H9 (cell line): ENCODE data around the gene REEP1. TPM values are rescaled to one million over a fixed set of nuclear protein-coding genes. Genes with fewer than 3 reads are reported as not detected.

ENCODE experiments used
- DNase-seq: peaks from one replicate; pipeline ENCODE4 v3.0.0-alpha.2; 2017
- H2AFZ ChIP-seq: one replicate; pipeline ENCODE4 v1.6.1; 2013; ENCODE audit warnings: mild to moderate bottlenecking, low read length, control low read depth, moderate library complexity
- H2AK5ac ChIP-seq: 2 replicates; pipeline ENCODE4 v1.6.1; 2013; ENCODE audit warnings: low read length, control low read depth, mixed read lengths; ENCODE audit not compliant: insufficient read length
- H2BK120ac ChIP-seq: one replicate; pipeline ENCODE4 v1.6.1; 2013; ENCODE audit warnings: low read depth, mild to moderate bottlenecking, low read length, control low read depth, inconsistent platforms; ENCODE audit not compliant: poor library complexity, severe bottlenecking
- H2BK12ac ChIP-seq: 2 replicates; pipeline ENCODE4 v1.6.1; 2013; ENCODE audit warnings: low read length, control low read depth, mixed read lengths, low read depth; ENCODE audit not compliant: insufficient read length
- H2BK15ac ChIP-seq: 2 replicates; pipeline ENCODE4 v1.6.1; 2013; ENCODE audit warnings: low read depth, low read length, control low read depth
- H2BK20ac ChIP-seq: one replicate; pipeline ENCODE4 v1.6.1; 2013; ENCODE audit warnings: low read depth, mild to moderate bottlenecking, low read length, control low read depth, inconsistent platforms; ENCODE audit not compliant: poor library complexity, severe bottlenecking
- H2BK5ac ChIP-seq: 2 replicates; pipeline ENCODE4 v1.6.1; 2013; ENCODE audit warnings: low read length, control low read depth, mixed read lengths; ENCODE audit not compliant: insufficient read length
- H3K14ac ChIP-seq: 2 replicates; pipeline ENCODE4 v1.6.1; 2013; ENCODE audit warnings: low read length, control low read depth; ENCODE audit not compliant: insufficient read depth
- H3K18ac ChIP-seq: 2 replicates; pipeline ENCODE4 v1.6.1; 2013; ENCODE audit warnings: low read depth, mild to moderate bottlenecking, mixed read lengths, low read length, control low read depth; ENCODE audit not compliant: insufficient read length
- H3K23ac ChIP-seq: 2 replicates; pipeline ENCODE4 v1.6.1; 2013; ENCODE audit warnings: low read length, control low read depth, mixed read lengths, low read depth; ENCODE audit not compliant: insufficient read length
- H3K23me2 ChIP-seq: 2 replicates; pipeline ENCODE4 v1.6.1; 2013; ENCODE audit warnings: low read depth, mild to moderate bottlenecking, mixed read lengths, low read length, control low read depth; ENCODE audit not compliant: insufficient read length, poor library complexity, severe bottlenecking
- H3K27ac ChIP-seq: 2 replicates; pipeline ENCODE4 v1.5.1; 2013; ENCODE audit warnings: low read length, control low read depth, mixed read lengths, low read depth; ENCODE audit not compliant: insufficient read length
- H3K27me3 ChIP-seq: 2 replicates; pipeline ENCODE4 v1.6.1; 2013; ENCODE audit warnings: low read length, control low read depth, inconsistent platforms; ENCODE audit not compliant: insufficient read depth
- H3K4ac ChIP-seq: 2 replicates; pipeline ENCODE4 v1.6.1; 2013; ENCODE audit warnings: low read depth, mild to moderate bottlenecking, control low read depth, inconsistent platforms, low read length, moderate library complexity
- H3K4me1 ChIP-seq: 2 replicates; pipeline ENCODE4 v1.6.1; 2013; ENCODE audit warnings: low read length, control low read depth, inconsistent platforms; ENCODE audit not compliant: insufficient read depth
- H3K4me2 ChIP-seq: 2 replicates; pipeline ENCODE4 v1.6.1; 2013; ENCODE audit warnings: low read length, control low read depth, mixed read lengths; ENCODE audit not compliant: insufficient read length, insufficient read depth
- H3K56ac ChIP-seq: 2 replicates; pipeline ENCODE4 v1.6.1; 2013; ENCODE audit warnings: low read depth, mild to moderate bottlenecking, mixed read lengths, low read length, control low read depth; ENCODE audit not compliant: insufficient read length
- H3K79me1 ChIP-seq: 2 replicates; pipeline ENCODE4 v1.6.1; 2013; ENCODE audit warnings: low read depth, mild to moderate bottlenecking, moderate library complexity, low read length, control low read depth, inconsistent platforms; ENCODE audit not compliant: insufficient read depth, poor library complexity, severe bottlenecking
- H3K79me2 ChIP-seq: 2 replicates; pipeline ENCODE4 v1.6.1; 2013; ENCODE audit warnings: low read length, control low read depth, inconsistent platforms; ENCODE audit not compliant: insufficient read depth
- H3K9ac ChIP-seq: 2 replicates; pipeline ENCODE4 v1.6.1; 2013; ENCODE audit warnings: low read length, control low read depth, mixed read lengths; ENCODE audit not compliant: insufficient read length; ENCODE audit errors: extremely low read depth
- H3K9me3 ChIP-seq: one replicate; pipeline ENCODE4 v1.6.1; 2013; ENCODE audit warnings: low read depth, low read length, inconsistent platforms; ENCODE audit not compliant: control insufficient read depth
- H3T11ph ChIP-seq: one replicate; pipeline ENCODE4 v1.6.1; 2013; ENCODE audit warnings: mild to moderate bottlenecking, low read length, control low read depth, inconsistent platforms
- H4K20me1 ChIP-seq: one replicate; pipeline ENCODE4 v1.6.1; 2013; ENCODE audit not compliant: control insufficient read depth, insufficient read length, insufficient read depth
- H4K5ac ChIP-seq: 2 replicates; pipeline ENCODE4 v1.6.1; 2013; ENCODE audit warnings: low read depth, mild to moderate bottlenecking, mixed read lengths, low read length, control low read depth; ENCODE audit not compliant: insufficient read length
- H4K8ac ChIP-seq: replicated peaks from 2 replicates; pipeline ENCODE4 v1.6.1; 2013; ENCODE audit warnings: low read length, control low read depth, mixed read lengths, low read depth; ENCODE audit not compliant: insufficient read length
- H4K91ac ChIP-seq: 2 replicates; pipeline ENCODE4 v1.6.1; 2013; ENCODE audit warnings: low read depth, mild to moderate bottlenecking, moderate library complexity, mixed read lengths, low read length, control low read depth; ENCODE audit not compliant: insufficient read length
- H3K27ac Mint-ChIP-seq, 3 experiments: 2 replicates in 2 of 3; 3 replicates in 1 of 3; pipeline ENCODE4 v1.8.0; 2020 to 2021; ENCODE audit warnings: mixed read lengths in 3 of 3, mild to moderate bottlenecking in 1 of 3, moderate library complexity in 1 of 3
- H3K27me3 Mint-ChIP-seq: 2 replicates; pipeline ENCODE4 v1.8.0; 2021; ENCODE audit warnings: low read depth, mild to moderate bottlenecking, moderate library complexity, mixed read lengths
- H3K36me3 Mint-ChIP-seq, 3 experiments: 2 replicates in 2 of 3; 3 replicates in 1 of 3; pipeline ENCODE4 v1.8.0; 2020 to 2021; ENCODE audit warnings: low read depth in 3 of 3, mixed read lengths in 3 of 3; ENCODE audit not compliant: insufficient read depth in 1 of 3
- H3K4me1 Mint-ChIP-seq, 2 experiments: 2 replicates each; pipeline ENCODE4 v1.8.0; 2020; ENCODE audit warnings: mixed read lengths in 2 of 2
- H3K4me3 Mint-ChIP-seq, 2 experiments: 2 replicates in 1 of 2; 3 replicates in 1 of 2; pipeline ENCODE4 v1.8.0; 2020 to 2021; ENCODE audit warnings: mild to moderate bottlenecking in 2 of 2, mixed read lengths in 2 of 2, moderate library complexity in 1 of 2
- H3K9me3 Mint-ChIP-seq, 2 experiments: 2 replicates in 1 of 2; 3 replicates in 1 of 2; pipeline ENCODE4 v1.8.0; 2020; ENCODE audit warnings: mild to moderate bottlenecking in 2 of 2, mixed read lengths in 2 of 2, moderate library complexity in 1 of 2
- WGBS: extraction: QIAGEN DNeasy Blood & Tissue Kit; methylation state at CpG from one replicate; pipeline ENCODE4 v1.1.7; 2013; ENCODE audit warnings: missing lambda C conversion rate, low lambda C conversion rate, mixed read lengths; ENCODE audit not compliant: insufficient read length; ENCODE audit errors: extremely low coverage; 5-methylcytosine and 5-hydroxymethylcytosine counted together
- total RNA-seq: library from RNA; stranded (reverse); gene quantifications from 2 replicates; pipeline ENCODE4 v1.2.1, GENCODE V29; 2021
- TF ChIP-seq, protein P1 (sequence below): fragments of 200-600 bp; sonication (generic); conservative IDR thresholded peaks from 3 replicates; pipeline ENCODE4 v1.8.0; 2021; ENCODE audit warnings: antibody characterized with exemption, mild to moderate bottlenecking

REEP1 gene
- total RNA-seq, 1 experiment from 2014 or later, result 1.3 TPM

DNA sequence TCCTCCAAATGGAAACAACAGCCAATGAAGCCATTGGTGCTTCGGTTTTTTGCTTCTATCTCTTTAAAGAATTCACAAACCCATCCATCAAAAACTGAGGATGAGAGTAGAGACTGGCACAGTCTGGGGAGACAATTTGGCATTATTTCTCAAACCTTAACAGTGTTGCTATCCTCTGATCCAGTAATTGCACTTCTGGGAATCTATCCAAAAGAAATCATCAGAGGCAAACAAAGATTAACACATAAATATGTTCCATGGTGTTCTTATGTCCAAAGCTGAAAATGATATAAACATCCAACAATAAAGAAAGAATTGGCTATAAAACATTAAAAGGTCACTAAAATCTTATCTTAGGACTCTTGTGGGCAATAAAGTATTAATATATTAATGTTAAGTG lies 35.1 kb downstream of the REEP1 start:
- no peak overlapping the region for H3K23ac ChIP-seq
- no peak overlapping the region for H2BK5ac ChIP-seq
- WGBS, result no CpG with 5 or more reads among the region's 1 CpG

More for the DNA sequence above, 35.1 kb downstream of the REEP1 start:
- H4K8ac ChIP-seq, result no peak overlapping the region
- H2BK120ac ChIP-seq, result no peak overlapping the region
- TF ChIP-seq, protein P1, sequence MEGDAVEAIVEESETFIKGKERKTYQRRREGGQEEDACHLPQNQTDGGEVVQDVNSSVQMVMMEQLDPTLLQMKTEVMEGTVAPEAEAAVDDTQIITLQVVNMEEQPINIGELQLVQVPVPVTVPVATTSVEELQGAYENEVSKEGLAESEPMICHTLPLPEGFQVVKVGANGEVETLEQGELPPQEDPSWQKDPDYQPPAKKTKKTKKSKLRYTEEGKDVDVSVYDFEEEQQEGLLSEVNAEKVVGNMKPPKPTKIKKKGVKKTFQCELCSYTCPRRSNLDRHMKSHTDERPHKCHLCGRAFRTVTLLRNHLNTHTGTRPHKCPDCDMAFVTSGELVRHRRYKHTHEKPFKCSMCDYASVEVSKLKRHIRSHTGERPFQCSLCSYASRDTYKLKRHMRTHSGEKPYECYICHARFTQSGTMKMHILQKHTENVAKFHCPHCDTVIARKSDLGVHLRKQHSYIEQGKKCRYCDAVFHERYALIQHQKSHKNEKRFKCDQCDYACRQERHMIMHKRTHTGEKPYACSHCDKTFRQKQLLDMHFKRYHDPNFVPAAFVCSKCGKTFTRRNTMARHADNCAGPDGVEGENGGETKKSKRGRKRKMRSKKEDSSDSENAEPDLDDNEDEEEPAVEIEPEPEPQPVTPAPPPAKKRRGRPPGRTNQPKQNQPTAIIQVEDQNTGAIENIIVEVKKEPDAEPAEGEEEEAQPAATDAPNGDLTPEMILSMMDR, result no peak
- no peak overlapping the region for H3K27ac Mint-ChIP-seq
- H3K27me3 ChIP-seq, result no peaks in the 10 kb centered on the region
- peaks cover 28 to 44% of the 10 kb centered on the region in 2 experiments for H3K4me1 Mint-ChIP-seq
- H3K9me3 Mint-ChIP-seq, result no peaks in the 10 kb centered on the region
- no peak overlapping the region for H2BK15ac ChIP-seq
- H3K27ac ChIP-seq, result no peak overlapping the region
- H3T11ph ChIP-seq, result no peak overlapping the region
- H3K56ac ChIP-seq, result no peak overlapping the region
- H3K18ac ChIP-seq, result no peak overlapping the region
- H2BK12ac ChIP-seq, result no peak overlapping the region
- no peaks in the 10 kb centered on the region for H3K79me1 ChIP-seq
- H3K4ac ChIP-seq, result no peak overlapping the region
- no peaks in the 10 kb centered on the region for H4K20me1 ChIP-seq
- no peak overlapping the region for H3K4me3 Mint-ChIP-seq
- DNase-seq, result no peak
- H3K4me2 ChIP-seq, result no peak overlapping the region
- H4K91ac ChIP-seq, result no peak overlapping the region
- H3K4me1 ChIP-seq, result no peaks in the 10 kb centered on the region
- no peaks in the 10 kb centered on the region for H3K36me3 Mint-ChIP-seq
- no peak overlapping the region for H4K5ac ChIP-seq
- H2AFZ ChIP-seq, result no peak overlapping the region
- H3K23me2 ChIP-seq, result no peaks in the 10 kb centered on the region
- H3K9me3 ChIP-seq, result no peaks in the 10 kb centered on the region
- peaks cover 8% of the 10 kb centered on the region for H3K27me3 Mint-ChIP-seq
- no peak overlapping the region for H2BK20ac ChIP-seq
- H2AK5ac ChIP-seq, result no peak overlapping the region
- H3K79me2 ChIP-seq, result no peaks in the 10 kb centered on the region
- H3K14ac ChIP-seq, result no peak overlapping the region
- no peak overlapping the region for H3K9ac ChIP-seq
